Keratinocyte (primary cell): ENCODE measurements around the gene KRT5. TPM values are rescaled to one million over a fixed set of nuclear protein-coding genes. Genes with fewer than 3 reads are reported as not detected.

Experiments
- DNase-seq: peaks from one replicate; pipeline ENCODE4 v3.0.0-alpha.2; 2011; ENCODE audit warnings: low read depth, missing footprints, low spot score
- FAIRE-seq: peaks from 2 replicates; lab custom pipeline; 2011; peaks lifted over from hg19 to GRCh38; lab: Jason Lieb, UNC
- H2AFZ ChIP-seq: 2 replicates; pipeline ENCODE4 v1.6.0; 2012; ENCODE audit warnings: low read length, control low read depth, inconsistent platforms; ENCODE audit not compliant: control insufficient read depth
- H3K27ac ChIP-seq: 2 replicates; pipeline ENCODE4 v1.5.1; 2011; ENCODE audit warnings: low read length; ENCODE audit not compliant: control insufficient read depth, insufficient read depth
- H3K27me3 ChIP-seq: 3 replicates; pipeline ENCODE4 v1.6.0; 2011; ENCODE audit warnings: low read length; ENCODE audit not compliant: control insufficient read depth, insufficient read depth; ENCODE audit errors: extremely low read depth
- H3K36me3 ChIP-seq, 2 experiments: 2 replicates in 1 of 2; 3 replicates in 1 of 2; pipeline ENCODE4 v1.5.1; 2011; ENCODE audit warnings: low read length in 2 of 2, mild to moderate bottlenecking in 1 of 2; ENCODE audit not compliant: control insufficient read depth in 2 of 2, insufficient read depth in 2 of 2; ENCODE audit errors: extremely low read depth in 1 of 2
- H3K4me1 ChIP-seq: 3 replicates; pipeline ENCODE4 v1.5.1; 2011; ENCODE audit warnings: low read length; ENCODE audit not compliant: control insufficient read depth, insufficient read depth; ENCODE audit errors: extremely low read depth
- H3K4me2 ChIP-seq: 3 replicates; pipeline ENCODE4 v1.6.0; 2011; ENCODE audit warnings: low read depth, low read length; ENCODE audit not compliant: control insufficient read depth, insufficient read depth; ENCODE audit errors: extremely low read depth
- H3K4me3 ChIP-seq, 3 experiments: fragments of 200-600 bp in 1 of 3; sonication (generic) in 1 of 3; 2 replicates in 2 of 3; 3 replicates in 1 of 3; pipeline ENCODE4 v1.5.1; 2011 to 2016; ENCODE audit warnings: low read length in 3 of 3, mild to moderate bottlenecking in 3 of 3, control low read depth in 2 of 3, inconsistent platforms in 1 of 3, low read depth in 1 of 3, mixed read lengths in 1 of 3, mixed run types in 1 of 3, moderate library complexity in 1 of 3; ENCODE audit not compliant: control insufficient read depth in 2 of 3, insufficient read depth in 2 of 3; ENCODE audit errors: extremely low read depth in 1 of 3
- H3K79me2 ChIP-seq: 2 replicates; pipeline ENCODE4 v1.6.0; 2012; ENCODE audit warnings: low read length; ENCODE audit not compliant: control insufficient read depth, insufficient read depth
- H3K9ac ChIP-seq: 3 replicates; pipeline ENCODE4 v1.6.0; 2011; ENCODE audit warnings: low read length; ENCODE audit not compliant: control insufficient read depth, insufficient read depth; ENCODE audit errors: extremely low read depth
- H3K9me1 ChIP-seq: 3 replicates; pipeline ENCODE4 v1.6.0; 2011; ENCODE audit warnings: low read length; ENCODE audit not compliant: control insufficient read depth, insufficient read depth; ENCODE audit errors: extremely low read depth
- H3K9me3 ChIP-seq: 2 replicates; pipeline ENCODE4 v1.5.1; 2012; ENCODE audit warnings: low read depth, low read length; ENCODE audit not compliant: control insufficient read depth
- H4K20me1 ChIP-seq: 3 replicates; pipeline ENCODE4 v1.6.0; 2011; ENCODE audit warnings: low read length; ENCODE audit not compliant: control insufficient read depth, insufficient read depth; ENCODE audit errors: extremely low read depth
- CTCF ChIP-seq, 3 experiments: IDR thresholded peaks in 1 of 3; conservative IDR thresholded peaks in 1 of 3; optimal IDR thresholded peaks in 1 of 3; 2 replicates in 2 of 3; 3 replicates in 1 of 3; pipeline versions ENCODE3 to v1.5.1; 2011; ENCODE audit warnings: low read length in 3 of 3, mild to moderate bottlenecking in 3 of 3, moderate library complexity in 2 of 3, control low read depth in 1 of 3, inconsistent platforms in 1 of 3; ENCODE audit not compliant: insufficient read depth in 2 of 3; ENCODE audit errors: extremely low read depth in 1 of 3
- EZH2 ChIP-seq: IDR thresholded peaks from one replicate; pipeline ENCODE4 v1.6.1; 2012; ENCODE audit warnings: inconsistent platforms, mild to moderate bottlenecking, low read length, moderate library complexity
- dilution Hi-C: fragments of 300-500 bp; cut with MboI; formaldehyde crosslinking; loops from one replicate; pipeline ENCODE4 v1.7.0; 2020; ENCODE audit warnings: low sequenced_read_pairs; ENCODE audit not compliant: extremely low pct_ligation_motif_present
- polyA plus RNA-seq, 5 experiments: library from polyadenylated mRNA; depleted of rRNA in 3 of 5; stranded (reverse) in 3 of 5; stranded (forward) in 1 of 5; unstranded in 1 of 5; fragments of >200 nt; gene quantifications; 1 replicate in 1 of 5; 2 replicates in 3 of 5; 3 replicates in 1 of 5; pipeline versions ENCODE4 v1.2.1 to v1.2.3, GENCODE V29; 2011 to 2012; ENCODE audit warnings: missing spikeins in 2 of 5, low read depth in 1 of 5, low replicate concordance in 1 of 5

KRT5 gene
- polyA plus RNA-seq, 1 donor (not counting 4 experiments of a cell fraction or from before 2014, with no cell fraction given) = 15,814 TPM

DNA sequence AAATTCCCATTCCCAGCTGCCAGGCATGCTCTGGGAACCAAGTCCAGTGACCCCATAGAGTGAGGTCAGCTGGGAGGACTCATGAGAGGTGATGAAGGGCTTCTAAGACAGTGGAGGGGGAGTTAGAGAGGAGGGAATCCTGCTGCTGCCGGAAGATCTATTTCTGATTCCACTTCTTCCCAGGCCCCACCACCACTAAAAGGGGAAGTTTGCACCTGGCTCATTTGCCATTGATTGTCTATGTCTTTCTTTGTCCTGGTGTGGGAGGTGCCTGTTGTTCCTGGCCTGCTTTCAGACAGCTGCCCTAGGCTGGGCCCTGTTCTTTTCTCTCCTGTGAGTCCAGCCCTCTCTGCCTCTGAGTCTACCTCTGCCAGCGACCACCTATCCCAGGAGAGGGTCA lies 24.1 kb downstream of the KRT5 start:
- Histone ChIP-seq H3K27me3 (no peaks in the 10 kb centered on the region), H3K4me2 (peak overlapping the region; percentile 96), H3K4me1 (peaks cover 62% of the 10 kb centered on the region), H2AFZ (no peak overlapping the region), H3K27ac (peak overlapping the region; percentile 99), H3K9ac (peak overlapping the region; percentile 92), H4K20me1 (peaks cover 14% of the 10 kb centered on the region), H3K9me3 (no peaks in the 10 kb centered on the region), H3K79me2 (peaks cover 16% of the 10 kb centered on the region), H3K4me3 (peak overlapping the region; percentile 3 to 4 (median 4)), H3K36me3 (peaks cover 3 to 11% of the 10 kb centered on the region in 2 experiments), H3K9me1 (no peaks in the 10 kb centered on the region)
- TF ChIP-seq EZH2 (no peak), CTCF (optimal IDR thresholded peaks at IDR 0.05 in 1 of 3, IDR thresholded peaks at IDR 0.05 in 1 of 3, conservative IDR thresholded peaks at IDR 0.05 in 1 of 3; ENCODE audit: extremely low read depth in 1 of 3, insufficient read depth in 2 of 3, low read length in 3 of 3) (no peak)
- DNase-seq (no peak), FAIRE-seq (no peak)
- dilution Hi-C loops = no loop called here

DNA sequence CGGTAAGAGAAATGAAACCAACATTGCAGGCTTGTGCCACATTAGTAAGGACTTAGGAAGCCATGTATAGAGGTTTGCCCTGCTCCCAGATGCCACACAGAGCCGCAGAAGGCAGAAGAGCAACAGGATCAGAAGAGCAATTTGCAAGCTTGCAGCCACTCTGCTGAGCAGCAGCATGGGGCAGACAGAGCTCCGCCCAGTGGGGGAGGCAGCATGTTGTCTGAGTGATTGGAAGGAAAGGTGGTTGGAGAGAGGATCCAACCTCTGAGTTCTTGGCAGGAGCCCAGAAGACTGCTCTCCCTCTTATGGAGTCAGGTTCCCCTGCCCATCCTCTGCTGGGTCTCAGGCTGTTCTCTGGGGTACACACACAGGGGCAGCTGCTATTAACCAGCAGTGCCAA lies 24.8 kb downstream of the KRT5 start:
- no peaks in the 10 kb centered on the region for H3K27me3 ChIP-seq
- H3K9ac ChIP-seq = peak overlapping the region; percentile 92
- peaks cover 61% of the 10 kb centered on the region for H3K4me1 ChIP-seq
- peak; percentile 81 for DNase-seq
- TF ChIP-seq EZH2 (no peak), CTCF (optimal IDR thresholded peaks at IDR 0.05 in 1 of 3, IDR thresholded peaks at IDR 0.05 in 1 of 3, conservative IDR thresholded peaks at IDR 0.05 in 1 of 3; ENCODE audit: extremely low read depth in 1 of 3, insufficient read depth in 2 of 3, low read length in 3 of 3) (peak in 2 of 3 experiments; percentile 8 to 34)
- no peaks in the 10 kb centered on the region for H3K9me3 ChIP-seq
- no peak overlapping the region for H2AFZ ChIP-seq
- peak overlapping the region in 2 of 3 experiments; percentile 4 to 72 for H3K4me3 ChIP-seq
- peaks cover 6 to 14% of the 10 kb centered on the region in 2 experiments for H3K36me3 ChIP-seq
- H3K9me1 ChIP-seq = no peaks in the 10 kb centered on the region
- H3K27ac ChIP-seq = peak overlapping the region; percentile 99
- FAIRE-seq = peak; percentile 90
- H3K4me2 ChIP-seq = peak overlapping the region; percentile 96
- peaks cover 17% of the 10 kb centered on the region for H4K20me1 ChIP-seq
- H3K79me2 ChIP-seq = peaks cover 16% of the 10 kb centered on the region
- dilution Hi-C loops = no loop called here
